H9 (cell line): ENCODE results near the gene EPB41. TPM values are rescaled to one million over a fixed set of nuclear protein-coding genes. Genes with fewer than 3 reads are reported as not detected.

Source experiments
- DNase-seq: peaks from one replicate; pipeline ENCODE4 v3.0.0-alpha.2; 2017
- H2AFZ ChIP-seq: one replicate; pipeline ENCODE4 v1.6.1; 2013; ENCODE audit warnings: mild to moderate bottlenecking, low read length, control low read depth, moderate library complexity
- H2AK5ac ChIP-seq: 2 replicates; pipeline ENCODE4 v1.6.1; 2013; ENCODE audit warnings: low read length, control low read depth, mixed read lengths; ENCODE audit not compliant: insufficient read length
- H2BK120ac ChIP-seq: one replicate; pipeline ENCODE4 v1.6.1; 2013; ENCODE audit warnings: low read depth, mild to moderate bottlenecking, low read length, control low read depth, inconsistent platforms; ENCODE audit not compliant: poor library complexity, severe bottlenecking
- H2BK12ac ChIP-seq: 2 replicates; pipeline ENCODE4 v1.6.1; 2013; ENCODE audit warnings: low read length, control low read depth, mixed read lengths, low read depth; ENCODE audit not compliant: insufficient read length
- H2BK15ac ChIP-seq: 2 replicates; pipeline ENCODE4 v1.6.1; 2013; ENCODE audit warnings: low read depth, low read length, control low read depth
- H2BK20ac ChIP-seq: one replicate; pipeline ENCODE4 v1.6.1; 2013; ENCODE audit warnings: low read depth, mild to moderate bottlenecking, low read length, control low read depth, inconsistent platforms; ENCODE audit not compliant: poor library complexity, severe bottlenecking
- H2BK5ac ChIP-seq: 2 replicates; pipeline ENCODE4 v1.6.1; 2013; ENCODE audit warnings: low read length, control low read depth, mixed read lengths; ENCODE audit not compliant: insufficient read length
- H3K14ac ChIP-seq: 2 replicates; pipeline ENCODE4 v1.6.1; 2013; ENCODE audit warnings: low read length, control low read depth; ENCODE audit not compliant: insufficient read depth
- H3K18ac ChIP-seq: 2 replicates; pipeline ENCODE4 v1.6.1; 2013; ENCODE audit warnings: low read depth, mild to moderate bottlenecking, mixed read lengths, low read length, control low read depth; ENCODE audit not compliant: insufficient read length
- H3K23ac ChIP-seq: 2 replicates; pipeline ENCODE4 v1.6.1; 2013; ENCODE audit warnings: low read length, control low read depth, mixed read lengths, low read depth; ENCODE audit not compliant: insufficient read length
- H3K23me2 ChIP-seq: 2 replicates; pipeline ENCODE4 v1.6.1; 2013; ENCODE audit warnings: low read depth, mild to moderate bottlenecking, mixed read lengths, low read length, control low read depth; ENCODE audit not compliant: insufficient read length, poor library complexity, severe bottlenecking
- H3K27ac ChIP-seq: 2 replicates; pipeline ENCODE4 v1.5.1; 2013; ENCODE audit warnings: low read length, control low read depth, mixed read lengths, low read depth; ENCODE audit not compliant: insufficient read length
- H3K27me3 ChIP-seq: 2 replicates; pipeline ENCODE4 v1.6.1; 2013; ENCODE audit warnings: low read length, control low read depth, inconsistent platforms; ENCODE audit not compliant: insufficient read depth
- H3K4ac ChIP-seq: 2 replicates; pipeline ENCODE4 v1.6.1; 2013; ENCODE audit warnings: low read depth, mild to moderate bottlenecking, control low read depth, inconsistent platforms, low read length, moderate library complexity
- H3K4me1 ChIP-seq: 2 replicates; pipeline ENCODE4 v1.6.1; 2013; ENCODE audit warnings: low read length, control low read depth, inconsistent platforms; ENCODE audit not compliant: insufficient read depth
- H3K4me2 ChIP-seq: 2 replicates; pipeline ENCODE4 v1.6.1; 2013; ENCODE audit warnings: low read length, control low read depth, mixed read lengths; ENCODE audit not compliant: insufficient read length, insufficient read depth
- H3K56ac ChIP-seq: 2 replicates; pipeline ENCODE4 v1.6.1; 2013; ENCODE audit warnings: low read depth, mild to moderate bottlenecking, mixed read lengths, low read length, control low read depth; ENCODE audit not compliant: insufficient read length
- H3K79me1 ChIP-seq: 2 replicates; pipeline ENCODE4 v1.6.1; 2013; ENCODE audit warnings: low read depth, mild to moderate bottlenecking, moderate library complexity, low read length, control low read depth, inconsistent platforms; ENCODE audit not compliant: insufficient read depth, poor library complexity, severe bottlenecking
- H3K79me2 ChIP-seq: 2 replicates; pipeline ENCODE4 v1.6.1; 2013; ENCODE audit warnings: low read length, control low read depth, inconsistent platforms; ENCODE audit not compliant: insufficient read depth
- H3K9ac ChIP-seq: 2 replicates; pipeline ENCODE4 v1.6.1; 2013; ENCODE audit warnings: low read length, control low read depth, mixed read lengths; ENCODE audit not compliant: insufficient read length; ENCODE audit errors: extremely low read depth
- H3K9me3 ChIP-seq: one replicate; pipeline ENCODE4 v1.6.1; 2013; ENCODE audit warnings: low read depth, low read length, inconsistent platforms; ENCODE audit not compliant: control insufficient read depth
- H3T11ph ChIP-seq: one replicate; pipeline ENCODE4 v1.6.1; 2013; ENCODE audit warnings: mild to moderate bottlenecking, low read length, control low read depth, inconsistent platforms
- H4K20me1 ChIP-seq: one replicate; pipeline ENCODE4 v1.6.1; 2013; ENCODE audit not compliant: control insufficient read depth, insufficient read length, insufficient read depth
- H4K5ac ChIP-seq: 2 replicates; pipeline ENCODE4 v1.6.1; 2013; ENCODE audit warnings: low read depth, mild to moderate bottlenecking, mixed read lengths, low read length, control low read depth; ENCODE audit not compliant: insufficient read length
- H4K8ac ChIP-seq: replicated peaks from 2 replicates; pipeline ENCODE4 v1.6.1; 2013; ENCODE audit warnings: low read length, control low read depth, mixed read lengths, low read depth; ENCODE audit not compliant: insufficient read length
- H4K91ac ChIP-seq: 2 replicates; pipeline ENCODE4 v1.6.1; 2013; ENCODE audit warnings: low read depth, mild to moderate bottlenecking, moderate library complexity, mixed read lengths, low read length, control low read depth; ENCODE audit not compliant: insufficient read length
- H3K27ac Mint-ChIP-seq, 3 experiments: 2 replicates in 2 of 3; 3 replicates in 1 of 3; pipeline ENCODE4 v1.8.0; 2020 to 2021; ENCODE audit warnings: mixed read lengths in 3 of 3, mild to moderate bottlenecking in 1 of 3, moderate library complexity in 1 of 3
- H3K27me3 Mint-ChIP-seq: 2 replicates; pipeline ENCODE4 v1.8.0; 2021; ENCODE audit warnings: low read depth, mild to moderate bottlenecking, moderate library complexity, mixed read lengths
- H3K36me3 Mint-ChIP-seq, 3 experiments: 2 replicates in 2 of 3; 3 replicates in 1 of 3; pipeline ENCODE4 v1.8.0; 2020 to 2021; ENCODE audit warnings: low read depth in 3 of 3, mixed read lengths in 3 of 3; ENCODE audit not compliant: insufficient read depth in 1 of 3
- H3K4me1 Mint-ChIP-seq, 2 experiments: 2 replicates each; pipeline ENCODE4 v1.8.0; 2020; ENCODE audit warnings: mixed read lengths in 2 of 2
- H3K4me3 Mint-ChIP-seq, 2 experiments: 2 replicates in 1 of 2; 3 replicates in 1 of 2; pipeline ENCODE4 v1.8.0; 2020 to 2021; ENCODE audit warnings: mild to moderate bottlenecking in 2 of 2, mixed read lengths in 2 of 2, moderate library complexity in 1 of 2
- H3K9me3 Mint-ChIP-seq, 2 experiments: 2 replicates in 1 of 2; 3 replicates in 1 of 2; pipeline ENCODE4 v1.8.0; 2020; ENCODE audit warnings: mild to moderate bottlenecking in 2 of 2, mixed read lengths in 2 of 2, moderate library complexity in 1 of 2
- CTCF ChIP-seq: fragments of 200-600 bp; sonication (generic); conservative IDR thresholded peaks from 3 replicates; pipeline ENCODE4 v1.8.0; 2021; ENCODE audit warnings: antibody characterized with exemption, mild to moderate bottlenecking
- WGBS: extraction: QIAGEN DNeasy Blood & Tissue Kit; methylation state at CpG from one replicate; pipeline ENCODE4 v1.1.7; 2013; ENCODE audit warnings: missing lambda C conversion rate, low lambda C conversion rate, mixed read lengths; ENCODE audit not compliant: insufficient read length; ENCODE audit errors: extremely low coverage; 5-methylcytosine and 5-hydroxymethylcytosine counted together
- total RNA-seq: library from RNA; stranded (reverse); gene quantifications from 2 replicates; pipeline ENCODE4 v1.2.1, GENCODE V29; 2021

Gene EPB41
- total RNA-seq, 1 experiment from 2014 or later = 75.4 TPM

- Histone ChIP-seq H2BK15ac (no peak overlapping the region), H2BK5ac (no peak overlapping the region), H3K14ac (no peak overlapping the region), H3K4me2 (no peak overlapping the region), H3K23ac (no peak overlapping the region), H3K23me2 (no peaks in the 10 kb centered on the region), H3K4ac (no peak overlapping the region), H3K4me1 (no peaks in the 10 kb centered on the region), H3K56ac (no peak overlapping the region), H3K9me3 (no peaks in the 10 kb centered on the region), H4K8ac (no peak overlapping the region), H3K27me3 (no peaks in the 10 kb centered on the region), H3K79me2 (no peaks in the 10 kb centered on the region), H3K18ac (no peak overlapping the region), H3K9ac (no peak overlapping the region), H2BK20ac (no peak overlapping the region), H2AFZ (no peak overlapping the region), H2BK120ac (no peak overlapping the region), H3T11ph (no peak overlapping the region), H2BK12ac (no peak overlapping the region), H4K91ac (no peak overlapping the region), H2AK5ac (no peak overlapping the region), H4K20me1 (no peaks in the 10 kb centered on the region), H3K27ac (no peak overlapping the region), H4K5ac (no peak overlapping the region), H3K79me1 (no peaks in the 10 kb centered on the region)
- Mint-ChIP-seq H3K27me3 (no peaks in the 10 kb centered on the region), H3K27ac (peak overlapping the region in 1 of 3 experiments; percentile 34; a peak in 1 of 7 replicates), H3K9me3 (no peaks in the 10 kb centered on the region), H3K4me3 (no peak overlapping the region), H3K4me1 (peaks cover 12 to 17% of the 10 kb centered on the region in 2 experiments), H3K36me3 (no peaks in the 10 kb centered on the region)
- no CpG with 5 or more reads among the region's 3 CpGs for WGBS
- no peak for DNase-seq
- TF ChIP-seq CTCF = no peak
Observed at GRCh38 chr1:28896609-28896986, 17.8 kb upstream of the EPB41 start.
